GM23338 (cell line): ENCODE measurements around the gene MED9. TPM values are rescaled to one million over a fixed set of nuclear protein-coding genes. Genes with fewer than 3 reads are reported as not detected.

Experiments used
- ATAC-seq: fragments of 200-7000 bp; cut with Tn5 transposase; 3 replicates; pipeline ENCODE4 v1.9.1; 2020
- DNase-seq: peaks from one replicate; pipeline ENCODE4 v3.0.0-alpha.2; 2015; ENCODE audit warnings: low spot score
- H2AFZ ChIP-seq: fragments of 200-600 bp; sonication (generic); 2 replicates; pipeline ENCODE4 v1.8.0; 2016; ENCODE audit warnings: antibody characterized with exemption, mild to moderate bottlenecking, moderate library complexity
- H3F3A ChIP-seq: fragments of 200-600 bp; sonication (generic); replicated peaks from 2 replicates; pipeline ENCODE4 v1.8.0; 2017; ENCODE audit warnings: antibody characterized with exemption, mixed run types, low read depth
- H3K27ac ChIP-seq: fragments of 200-600 bp; sonication (generic); 2 replicates; pipeline ENCODE4 v1.6.1; 2016; ENCODE audit warnings: low read depth
- H3K27me3 ChIP-seq: fragments of 200-600 bp; sonication (generic); 2 replicates; pipeline ENCODE4 v1.8.0; 2016; ENCODE audit warnings: mild to moderate bottlenecking, mixed run types, moderate library complexity; ENCODE audit not compliant: insufficient read depth
- H3K36me3 ChIP-seq: fragments of 200-600 bp; sonication (generic); 2 replicates; pipeline ENCODE4 v1.8.0; 2016; ENCODE audit warnings: mild to moderate bottlenecking; ENCODE audit not compliant: insufficient read depth
- H3K4me1 ChIP-seq: fragments of 200-600 bp; sonication (generic); 2 replicates; pipeline ENCODE4 v1.8.0; 2016; ENCODE audit warnings: mild to moderate bottlenecking, moderate library complexity; ENCODE audit not compliant: insufficient read depth
- H3K4me2 ChIP-seq: fragments of 200-600 bp; sonication (generic); 2 replicates; pipeline ENCODE4 v1.7.1; 2017; ENCODE audit warnings: mixed run types
- H3K4me3 ChIP-seq: fragments of 200-600 bp; sonication (generic); 2 replicates; pipeline ENCODE4 v1.6.1; 2016; ENCODE audit warnings: mixed run types
- H3K79me2 ChIP-seq: fragments of 200-600 bp; sonication (generic); replicated peaks from 2 replicates; pipeline ENCODE4 v1.8.0; 2017; ENCODE audit warnings: mild to moderate bottlenecking; ENCODE audit not compliant: insufficient read depth
- H3K9me2 ChIP-seq: fragments of 200-600 bp; sonication (generic); 2 replicates; pipeline ENCODE4 v1.8.0; 2017; ENCODE audit not compliant: insufficient read depth
- H4K20me1 ChIP-seq: fragments of 200-600 bp; sonication (generic); replicated peaks from 2 replicates; pipeline ENCODE4 v1.8.0; 2017; ENCODE audit warnings: mild to moderate bottlenecking; ENCODE audit not compliant: insufficient read depth
- H3K27ac Mint-ChIP-seq: 2 replicates; pipeline ENCODE4 v1.8.0; 2020; ENCODE audit warnings: inconsistent platforms, mild to moderate bottlenecking, moderate library complexity, mixed read lengths
- H3K27me3 Mint-ChIP-seq: 3 replicates; pipeline ENCODE4 v1.8.0; 2022; ENCODE audit warnings: low read depth, mild to moderate bottlenecking, moderate library complexity, mixed read lengths, inconsistent platforms; ENCODE audit not compliant: insufficient read depth, poor library complexity
- H3K36me3 Mint-ChIP-seq: 3 replicates; pipeline ENCODE4 v1.8.0; 2021; ENCODE audit warnings: low read depth, mild to moderate bottlenecking, inconsistent platforms, moderate library complexity, mixed read lengths
- H3K4me1 Mint-ChIP-seq: 3 replicates; pipeline ENCODE4 v1.8.0; 2020; ENCODE audit warnings: mild to moderate bottlenecking, inconsistent platforms, mixed read lengths
- H3K4me3 Mint-ChIP-seq: 3 replicates; pipeline ENCODE4 v1.8.0; 2021; ENCODE audit warnings: moderate library complexity, mild to moderate bottlenecking, inconsistent platforms, mixed read lengths
- H3K9me3 Mint-ChIP-seq: 3 replicates; pipeline ENCODE4 v1.8.0; 2020; ENCODE audit warnings: moderate library complexity, mild to moderate bottlenecking, inconsistent platforms, mixed read lengths
- CREB1 ChIP-seq: fragments of 250-450 bp; sonication (Bioruptor Pico); IDR thresholded peaks from 2 replicates; pipeline ENCODE4 v1.5.0; 2020; ENCODE audit warnings: low read depth, mild to moderate bottlenecking, moderate library complexity
- EZH2 ChIP-seq: fragments of 200-600 bp; sonication (generic); IDR thresholded peaks from one replicate; pipeline ENCODE4 v1.8.0; 2017; ENCODE audit warnings: antibody characterized with exemption, mild to moderate bottlenecking, low read depth; ENCODE audit not compliant: unreplicated experiment
- EZH2phosphoT487 ChIP-seq: fragments of 200-600 bp; sonication (generic); IDR thresholded peaks from one replicate; pipeline ENCODE4 v1.8.1; 2018; ENCODE audit warnings: antibody characterized with exemption; ENCODE audit not compliant: unreplicated experiment
- JUNB ChIP-seq: IDR thresholded peaks from one replicate; pipeline ENCODE4 v1.6.1; 2016; ENCODE audit warnings: antibody characterized with exemption; ENCODE audit not compliant: unreplicated experiment
- NANOG ChIP-seq: IDR thresholded peaks from 2 replicates; pipeline ENCODE4 v1.6.1; 2016; ENCODE audit warnings: antibody characterized with exemption, borderline replicate concordance
- POLR2AphosphoS5 ChIP-seq: IDR thresholded peaks from 2 replicates; pipeline ENCODE4 v1.6.1; 2016; ENCODE audit warnings: antibody characterized with exemption, low read depth
- STAT1 ChIP-seq: IDR thresholded peaks from one replicate; pipeline ENCODE4 v1.6.1; 2016; ENCODE audit warnings: antibody characterized with exemption; ENCODE audit not compliant: unreplicated experiment
- ZNF114 ChIP-seq: fragments of 250-450 bp; sonication (Bioruptor Pico); IDR thresholded peaks from 2 replicates; pipeline ENCODE4 v1.5.0; 2020; ENCODE audit warnings: mild to moderate bottlenecking, moderate library complexity
- ZNF331 ChIP-seq: fragments of 250-450 bp; sonication (Bioruptor Pico); IDR thresholded peaks from 2 replicates; pipeline ENCODE4 v1.5.0; 2020; ENCODE audit warnings: low read depth, mild to moderate bottlenecking, moderate library complexity
- polyA plus RNA-seq: library from polyadenylated mRNA; unstranded; fragments of >200 nt; fragmentation: Nextera tagmentation; extraction: Ambion mirVana; gene quantifications from 2 replicates; pipeline ENCODE4 v1.2.1, GENCODE V29; 2016
- total RNA-seq: library from RNA; depleted of rRNA; stranded (reverse); fragments of >200 nt; shearing (Covaris generic); gene quantifications from 2 replicates; pipeline ENCODE4 v1.2.3, GENCODE V29; 2014
- TF ChIP-seq, protein P1 (sequence below): IDR thresholded peaks from 2 replicates; pipeline ENCODE4 v1.6.1; 2016; ENCODE audit warnings: antibody characterized with exemption
- TF ChIP-seq, protein P2 (sequence below): fragments of 250-450 bp; sonication (Bioruptor Pico); IDR thresholded peaks from 2 replicates; pipeline ENCODE4 v1.5.0; 2020; ENCODE audit warnings: mild to moderate bottlenecking, moderate library complexity
- TF ChIP-seq, protein P3 (sequence below): IDR thresholded peaks from one replicate; pipeline ENCODE4 v1.6.1; 2018; ENCODE audit warnings: antibody characterized with exemption; ENCODE audit not compliant: unreplicated experiment
- TF ChIP-seq, protein P4 (sequence below), 2 experiments: fragments of 200-600 bp in 1 of 2; sonication (generic) in 1 of 2; conservative IDR thresholded peaks; 2 replicates each; pipeline versions ENCODE4 v1.5.1 to v1.6.1; 2016 to 2017; ENCODE audit warnings: antibody characterized with exemption in 2 of 2, low read depth in 2 of 2, mild to moderate bottlenecking in 2 of 2, moderate library complexity in 1 of 2

Gene MED9
- total and polyA plus RNA-seq, 2 experiments from 2014 or later: 17.3 to 19.9 TPM

DNA sequence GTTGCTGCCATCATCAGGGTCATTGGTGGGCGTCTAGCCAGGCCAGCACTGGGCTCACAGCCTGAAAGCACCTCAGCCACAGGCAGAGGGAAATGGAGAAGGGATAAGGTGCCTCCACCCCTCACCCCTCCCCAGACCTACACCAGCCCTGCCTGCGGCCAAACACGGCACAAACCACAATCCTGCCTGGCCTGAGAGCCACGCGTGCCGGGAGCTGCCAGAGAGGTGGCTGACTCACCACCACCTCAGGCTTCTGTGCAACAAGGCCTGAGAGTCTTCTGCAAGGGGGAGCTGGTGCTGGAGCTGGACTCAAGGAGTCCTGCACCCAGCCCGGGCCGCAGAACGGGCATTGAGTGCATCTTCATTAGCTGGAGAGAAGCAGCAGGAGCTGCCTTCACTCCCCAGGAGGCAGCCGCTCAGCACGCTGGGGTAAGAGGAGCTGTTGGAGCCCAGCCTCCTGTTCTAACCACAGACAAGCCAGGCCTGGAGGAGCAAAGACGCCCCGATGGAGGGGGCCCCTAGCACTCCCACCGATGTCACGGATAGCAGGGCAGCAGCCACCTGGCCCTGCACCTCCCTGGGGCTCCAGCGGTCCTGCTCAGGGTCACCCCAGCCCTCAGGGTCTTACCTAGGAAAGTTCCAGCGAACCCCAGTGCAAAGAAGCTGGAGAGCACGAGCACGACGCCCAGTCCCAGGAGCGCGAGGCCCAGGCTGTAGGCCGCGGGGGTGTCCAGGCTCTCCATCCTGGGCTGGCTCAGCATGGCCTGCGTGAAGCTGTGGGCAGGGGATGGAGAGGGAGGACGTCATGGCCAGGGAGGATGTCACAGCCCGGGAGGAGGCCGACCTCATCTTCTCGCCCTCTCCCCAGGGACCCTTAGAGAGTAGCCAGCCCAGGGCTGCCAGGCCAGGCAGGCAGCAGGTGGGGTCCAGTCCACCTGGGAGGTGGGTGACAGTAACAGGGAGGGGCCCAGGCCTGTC lies 35.4 kb downstream of the MED9 start:
- no peaks in the 10 kb centered on the region for H4K20me1 ChIP-seq
- H3K27me3 Mint-ChIP-seq: peaks cover 18% of the 10 kb centered on the region
- peaks cover 26% of the 10 kb centered on the region for H3K4me1 Mint-ChIP-seq
- ATAC-seq: no peak
- H3K36me3 ChIP-seq: no peaks in the 10 kb centered on the region
- no peak overlapping the region for H3K27ac Mint-ChIP-seq
- H3K4me2 ChIP-seq: no peak overlapping the region
- H3K4me1 ChIP-seq: peaks cover 8% of the 10 kb centered on the region; the same call in 1 of the 2 replicates
- no peak overlapping the region for H3K4me3 ChIP-seq
- no peaks in the 10 kb centered on the region for H3K27me3 ChIP-seq
- H3K27ac ChIP-seq: no peak overlapping the region
- no peaks in the 10 kb centered on the region for H3K9me2 ChIP-seq
- no peaks in the 10 kb centered on the region for H3K79me2 ChIP-seq
- H2AFZ ChIP-seq: no peak overlapping the region
- no peaks in the 10 kb centered on the region; the same call in 2 of the 3 replicates for H3K36me3 Mint-ChIP-seq
- H3F3A ChIP-seq: 0 out of 2 replicates have a peak, but pooled peaks cover 3% of the 10 kb centered on the region
- H3K9me3 Mint-ChIP-seq: no peaks in the 10 kb centered on the region
- no peak for DNase-seq
- no peak overlapping the region for H3K4me3 Mint-ChIP-seq
- TF ChIP-seq, protein P1, sequence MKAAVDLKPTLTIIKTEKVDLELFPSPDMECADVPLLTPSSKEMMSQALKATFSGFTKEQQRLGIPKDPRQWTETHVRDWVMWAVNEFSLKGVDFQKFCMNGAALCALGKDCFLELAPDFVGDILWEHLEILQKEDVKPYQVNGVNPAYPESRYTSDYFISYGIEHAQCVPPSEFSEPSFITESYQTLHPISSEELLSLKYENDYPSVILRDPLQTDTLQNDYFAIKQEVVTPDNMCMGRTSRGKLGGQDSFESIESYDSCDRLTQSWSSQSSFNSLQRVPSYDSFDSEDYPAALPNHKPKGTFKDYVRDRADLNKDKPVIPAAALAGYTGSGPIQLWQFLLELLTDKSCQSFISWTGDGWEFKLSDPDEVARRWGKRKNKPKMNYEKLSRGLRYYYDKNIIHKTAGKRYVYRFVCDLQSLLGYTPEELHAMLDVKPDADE: no peak
- TF ChIP-seq ZNF114: no peak
- no peak for TF ChIP-seq POLR2AphosphoS5
- TF ChIP-seq CREB1 (CRISPR knock-in tag): no peak
- TF ChIP-seq ZNF331 (CRISPR knock-in tag): no peak
- TF ChIP-seq, protein P2, sequence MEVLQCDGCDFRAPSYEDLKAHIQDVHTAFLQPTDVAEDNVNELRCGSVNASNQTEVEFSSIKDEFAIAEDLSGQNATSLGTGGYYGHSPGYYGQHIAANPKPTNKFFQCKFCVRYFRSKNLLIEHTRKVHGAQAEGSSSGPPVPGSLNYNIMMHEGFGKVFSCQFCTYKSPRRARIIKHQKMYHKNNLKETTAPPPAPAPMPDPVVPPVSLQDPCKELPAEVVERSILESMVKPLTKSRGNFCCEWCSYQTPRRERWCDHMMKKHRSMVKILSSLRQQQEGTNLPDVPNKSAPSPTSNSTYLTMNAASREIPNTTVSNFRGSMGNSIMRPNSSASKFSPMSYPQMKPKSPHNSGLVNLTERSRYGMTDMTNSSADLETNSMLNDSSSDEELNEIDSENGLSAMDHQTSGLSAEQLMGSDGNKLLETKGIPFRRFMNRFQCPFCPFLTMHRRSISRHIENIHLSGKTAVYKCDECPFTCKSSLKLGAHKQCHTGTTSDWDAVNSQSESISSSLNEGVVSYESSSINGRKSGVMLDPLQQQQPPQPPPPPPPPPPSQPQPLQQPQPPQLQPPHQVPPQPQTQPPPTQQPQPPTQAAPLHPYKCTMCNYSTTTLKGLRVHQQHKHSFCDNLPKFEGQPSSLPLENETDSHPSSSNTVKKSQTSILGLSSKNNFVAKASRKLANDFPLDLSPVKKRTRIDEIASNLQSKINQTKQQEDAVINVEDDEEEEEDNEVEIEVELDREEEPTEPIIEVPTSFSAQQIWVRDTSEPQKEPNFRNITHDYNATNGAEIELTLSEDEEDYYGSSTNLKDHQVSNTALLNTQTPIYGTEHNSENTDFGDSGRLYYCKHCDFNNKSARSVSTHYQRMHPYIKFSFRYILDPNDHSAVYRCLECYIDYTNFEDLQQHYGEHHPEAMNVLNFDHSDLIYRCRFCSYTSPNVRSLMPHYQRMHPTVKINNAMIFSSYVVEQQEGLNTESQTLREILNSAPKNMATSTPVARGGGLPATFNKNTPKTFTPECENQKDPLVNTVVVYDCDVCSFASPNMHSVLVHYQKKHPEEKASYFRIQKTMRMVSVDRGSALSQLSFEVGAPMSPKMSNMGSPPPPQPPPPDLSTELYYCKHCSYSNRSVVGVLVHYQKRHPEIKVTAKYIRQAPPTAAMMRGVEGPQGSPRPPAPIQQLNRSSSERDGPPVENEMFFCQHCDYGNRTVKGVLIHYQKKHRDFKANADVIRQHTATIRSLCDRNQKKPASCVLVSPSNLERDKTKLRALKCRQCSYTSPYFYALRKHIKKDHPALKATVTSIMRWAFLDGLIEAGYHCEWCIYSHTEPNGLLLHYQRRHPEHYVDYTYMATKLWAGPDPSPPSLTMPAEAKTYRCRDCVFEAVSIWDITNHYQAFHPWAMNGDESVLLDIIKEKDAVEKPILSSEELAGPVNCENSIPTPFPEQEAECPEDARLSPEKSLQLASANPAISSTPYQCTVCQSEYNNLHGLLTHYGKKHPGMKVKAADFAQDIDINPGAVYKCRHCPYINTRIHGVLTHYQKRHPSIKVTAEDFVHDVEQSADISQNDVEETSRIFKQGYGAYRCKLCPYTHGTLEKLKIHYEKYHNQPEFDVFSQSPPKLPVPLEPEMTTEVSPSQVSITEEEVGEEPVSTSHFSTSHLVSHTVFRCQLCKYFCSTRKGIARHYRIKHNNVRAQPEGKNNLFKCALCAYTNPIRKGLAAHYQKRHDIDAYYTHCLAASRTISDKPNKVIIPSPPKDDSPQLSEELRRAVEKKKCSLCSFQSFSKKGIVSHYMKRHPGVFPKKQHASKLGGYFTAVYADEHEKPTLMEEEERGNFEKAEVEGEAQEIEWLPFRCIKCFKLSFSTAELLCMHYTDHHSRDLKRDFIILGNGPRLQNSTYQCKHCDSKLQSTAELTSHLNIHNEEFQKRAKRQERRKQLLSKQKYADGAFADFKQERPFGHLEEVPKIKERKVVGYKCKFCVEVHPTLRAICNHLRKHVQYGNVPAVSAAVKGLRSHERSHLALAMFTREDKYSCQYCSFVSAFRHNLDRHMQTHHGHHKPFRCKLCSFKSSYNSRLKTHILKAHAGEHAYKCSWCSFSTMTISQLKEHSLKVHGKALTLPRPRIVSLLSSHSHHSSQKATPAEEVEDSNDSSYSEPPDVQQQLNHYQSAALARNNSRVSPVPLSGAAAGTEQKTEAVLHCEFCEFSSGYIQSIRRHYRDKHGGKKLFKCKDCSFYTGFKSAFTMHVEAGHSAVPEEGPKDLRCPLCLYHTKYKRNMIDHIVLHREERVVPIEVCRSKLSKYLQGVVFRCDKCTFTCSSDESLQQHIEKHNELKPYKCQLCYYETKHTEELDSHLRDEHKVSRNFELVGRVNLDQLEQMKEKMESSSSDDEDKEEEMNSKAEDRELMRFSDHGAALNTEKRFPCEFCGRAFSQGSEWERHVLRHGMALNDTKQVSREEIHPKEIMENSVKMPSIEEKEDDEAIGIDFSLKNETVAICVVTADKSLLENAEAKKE (CRISPR knock-in tag): no peak
- no peak for TF ChIP-seq JUNB
- TF ChIP-seq EZH2: no peak
- TF ChIP-seq EZH2phosphoT487: no peak
- TF ChIP-seq, protein P3, sequence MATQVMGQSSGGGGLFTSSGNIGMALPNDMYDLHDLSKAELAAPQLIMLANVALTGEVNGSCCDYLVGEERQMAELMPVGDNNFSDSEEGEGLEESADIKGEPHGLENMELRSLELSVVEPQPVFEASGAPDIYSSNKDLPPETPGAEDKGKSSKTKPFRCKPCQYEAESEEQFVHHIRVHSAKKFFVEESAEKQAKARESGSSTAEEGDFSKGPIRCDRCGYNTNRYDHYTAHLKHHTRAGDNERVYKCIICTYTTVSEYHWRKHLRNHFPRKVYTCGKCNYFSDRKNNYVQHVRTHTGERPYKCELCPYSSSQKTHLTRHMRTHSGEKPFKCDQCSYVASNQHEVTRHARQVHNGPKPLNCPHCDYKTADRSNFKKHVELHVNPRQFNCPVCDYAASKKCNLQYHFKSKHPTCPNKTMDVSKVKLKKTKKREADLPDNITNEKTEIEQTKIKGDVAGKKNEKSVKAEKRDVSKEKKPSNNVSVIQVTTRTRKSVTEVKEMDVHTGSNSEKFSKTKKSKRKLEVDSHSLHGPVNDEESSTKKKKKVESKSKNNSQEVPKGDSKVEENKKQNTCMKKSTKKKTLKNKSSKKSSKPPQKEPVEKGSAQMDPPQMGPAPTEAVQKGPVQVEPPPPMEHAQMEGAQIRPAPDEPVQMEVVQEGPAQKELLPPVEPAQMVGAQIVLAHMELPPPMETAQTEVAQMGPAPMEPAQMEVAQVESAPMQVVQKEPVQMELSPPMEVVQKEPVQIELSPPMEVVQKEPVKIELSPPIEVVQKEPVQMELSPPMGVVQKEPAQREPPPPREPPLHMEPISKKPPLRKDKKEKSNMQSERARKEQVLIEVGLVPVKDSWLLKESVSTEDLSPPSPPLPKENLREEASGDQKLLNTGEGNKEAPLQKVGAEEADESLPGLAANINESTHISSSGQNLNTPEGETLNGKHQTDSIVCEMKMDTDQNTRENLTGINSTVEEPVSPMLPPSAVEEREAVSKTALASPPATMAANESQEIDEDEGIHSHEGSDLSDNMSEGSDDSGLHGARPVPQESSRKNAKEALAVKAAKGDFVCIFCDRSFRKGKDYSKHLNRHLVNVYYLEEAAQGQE: no peak
- no peak for TF ChIP-seq NANOG
- no peak for TF ChIP-seq STAT1
- TF ChIP-seq, protein P4, sequence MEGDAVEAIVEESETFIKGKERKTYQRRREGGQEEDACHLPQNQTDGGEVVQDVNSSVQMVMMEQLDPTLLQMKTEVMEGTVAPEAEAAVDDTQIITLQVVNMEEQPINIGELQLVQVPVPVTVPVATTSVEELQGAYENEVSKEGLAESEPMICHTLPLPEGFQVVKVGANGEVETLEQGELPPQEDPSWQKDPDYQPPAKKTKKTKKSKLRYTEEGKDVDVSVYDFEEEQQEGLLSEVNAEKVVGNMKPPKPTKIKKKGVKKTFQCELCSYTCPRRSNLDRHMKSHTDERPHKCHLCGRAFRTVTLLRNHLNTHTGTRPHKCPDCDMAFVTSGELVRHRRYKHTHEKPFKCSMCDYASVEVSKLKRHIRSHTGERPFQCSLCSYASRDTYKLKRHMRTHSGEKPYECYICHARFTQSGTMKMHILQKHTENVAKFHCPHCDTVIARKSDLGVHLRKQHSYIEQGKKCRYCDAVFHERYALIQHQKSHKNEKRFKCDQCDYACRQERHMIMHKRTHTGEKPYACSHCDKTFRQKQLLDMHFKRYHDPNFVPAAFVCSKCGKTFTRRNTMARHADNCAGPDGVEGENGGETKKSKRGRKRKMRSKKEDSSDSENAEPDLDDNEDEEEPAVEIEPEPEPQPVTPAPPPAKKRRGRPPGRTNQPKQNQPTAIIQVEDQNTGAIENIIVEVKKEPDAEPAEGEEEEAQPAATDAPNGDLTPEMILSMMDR (conservative IDR thresholded peaks at IDR 0.05; ENCODE audit: low read depth in 2 of 2): no peak
